ENCODE measurements around the gene CLIP1.

- no peak for TF ChIP-seq CTCF (IDR thresholded peaks at IDR 0.05)
- TF ChIP-seq EP300 (IDR thresholded peaks at IDR 0.05) = no peak
These were observed 37.1 kb downstream of the CLIP1 start for GRCh38 chr12:122385171-122386016.
